ENCODE results near the gene ZBTB45. TPM values are rescaled to one million over a fixed set of nuclear protein-coding genes. Genes with fewer than 3 reads are reported as not detected.

Gene ZBTB45
- total and polyA plus RNA-seq, 9 of the 15 experiments (the other 6 are each of a cell fraction or from before 2014, with no cell fraction given) = 0.08 to 16.1 (median 1.8) TPM

GRCh38 chr19:58536852-58537798, 17.5 kb upstream of the ZBTB45 start:
- no peaks in the 10 kb centered on the region for H4K20me1 ChIP-seq (replicated peaks; ENCODE audit: control insufficient read depth, insufficient read depth, low read length)
- 38% methylated on average over 7 of the region's 8 CpGs for WGBS (ENCODE audit: insufficient coverage, low coverage, missing lambda C conversion rate)
- H3K36me3 ChIP-seq (ENCODE audit: control insufficient read depth, insufficient read depth, low read length) = no peaks in the 10 kb centered on the region
- no peaks in the 10 kb centered on the region; a peak in 1 of 5 replicates for H3K27me3 ChIP-seq (ENCODE audit: control insufficient read depth in 2 of 2, insufficient read depth in 2 of 2, low read length in 2 of 2)
- FAIRE-seq (no peak), DNase-seq (ENCODE audit: extremely low read depth in 1 of 4, low spot score in 3 of 4) (no peak), ATAC-seq (peak; percentile 72)
- in situ Hi-C loops (cut with MboI) = no loop called here
- no peaks in the 10 kb centered on the region for H3K9me1 ChIP-seq (ENCODE audit: control insufficient read depth, insufficient read depth, low read length)
- intact Hi-C loops (cut with micrococcal nuclease) = no loop called here
- H3K79me2 ChIP-seq (ENCODE audit: control insufficient read depth, insufficient read depth, low read length) = no peaks in the 10 kb centered on the region
- no peak overlapping the region for H3K27ac ChIP-seq (ENCODE audit: extremely low read depth, low read depth, low read length)
- H2AFZ ChIP-seq (ENCODE audit: low read depth, low read length) = no peak overlapping the region
- peaks cover 0 to 10% of the 10 kb centered on the region in 2 experiments; a peak in 2 of 5 replicates for H3K4me1 ChIP-seq (replicated peaks in 1 of 2; ENCODE audit: control insufficient read depth in 2 of 2, insufficient read depth in 2 of 2, low read length in 2 of 2)
- no peaks in the 10 kb centered on the region for H3K9me3 ChIP-seq (replicated peaks; ENCODE audit: control insufficient read depth, insufficient read depth, low read depth, low read length)
- POLR2A ChIA-PET = no interaction called here
- TF ChIP-seq XRCC3 (IDR thresholded peaks at IDR 0.05) = no peak
- TF ChIP-seq SMAD1 (IDR thresholded peaks at IDR 0.05; ENCODE audit: low read depth, low read length, partially characterized antibody) = no peak
- TF ChIP-seq CEBPG (CRISPR knock-in tag; IDR thresholded peaks at IDR 0.05) = peak; percentile 52
- TF ChIP-seq CEBPG (tag; conservative IDR thresholded peaks at IDR 0.05 in 1 of 2, IDR thresholded peaks at IDR 0.05 in 1 of 2) = no peak
- H3K4me2 ChIP-seq (ENCODE audit: insufficient read depth, low read length) = no peak overlapping the region
- no peak overlapping the region for H3K4me3 ChIP-seq
- no TSS peak for BruUV-seq (replicated peaks)
- no peak overlapping the region for H3K9ac ChIP-seq (ENCODE audit: insufficient read depth in 1 of 2, low read depth in 2 of 2, low read length in 2 of 2)
- CTCF ChIA-PET (ENCODE audit: low intra/inter-chr PET ratio) = no interaction called here

DNA sequence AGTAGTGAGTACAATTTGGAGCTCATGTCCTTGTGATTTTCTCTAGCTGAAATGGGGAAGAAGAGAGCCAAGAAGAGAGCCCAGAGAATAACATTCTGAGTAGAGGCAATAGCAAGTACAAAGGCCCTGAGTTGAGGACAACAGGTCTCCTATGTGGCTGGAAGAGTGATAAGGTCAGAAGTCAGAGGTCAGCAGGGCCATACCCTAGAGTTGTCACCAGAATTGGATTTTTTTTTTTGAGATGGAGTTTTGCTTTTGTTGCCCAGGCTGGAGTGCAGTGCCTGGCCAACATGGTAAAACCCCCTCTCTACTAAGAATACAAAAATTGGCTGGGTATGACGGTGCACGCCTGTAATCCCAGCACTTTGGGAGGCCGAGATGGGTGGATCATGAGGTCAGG, 16.2 kb upstream of the ZBTB45 start:
- peaks cover 0 to 5% of the 10 kb centered on the region in 2 experiments; a peak in 1 of 5 replicates for H3K27me3 ChIP-seq (ENCODE audit: control insufficient read depth in 2 of 2, insufficient read depth in 2 of 2, low read length in 2 of 2)
- DNase-seq (ENCODE audit: extremely low read depth in 1 of 4, low spot score in 3 of 4) (no peak), ATAC-seq (no peak), FAIRE-seq (no peak)
- no peaks in the 10 kb centered on the region for H3K9me3 ChIP-seq (replicated peaks; ENCODE audit: control insufficient read depth, insufficient read depth, low read depth, low read length)
- H2AFZ ChIP-seq (ENCODE audit: low read depth, low read length) = no peak overlapping the region
- POLR2A ChIA-PET = no interaction called here
- peaks cover 0 to 10% of the 10 kb centered on the region in 2 experiments; a peak in 2 of 5 replicates for H3K4me1 ChIP-seq (replicated peaks in 1 of 2; ENCODE audit: control insufficient read depth in 2 of 2, insufficient read depth in 2 of 2, low read length in 2 of 2)
- WGBS (ENCODE audit: insufficient coverage, low coverage, missing lambda C conversion rate) = 77% methylated on average over 3 of the region's 3 CpGs
- H3K36me3 ChIP-seq (ENCODE audit: control insufficient read depth, insufficient read depth, low read length) = no peaks in the 10 kb centered on the region
- no peaks in the 10 kb centered on the region for H3K79me2 ChIP-seq (ENCODE audit: control insufficient read depth, insufficient read depth, low read length)
- CTCF ChIA-PET (ENCODE audit: low intra/inter-chr PET ratio) = no interaction called here
- BruUV-seq (replicated peaks) = no TSS peak
- H3K4me3 ChIP-seq = no peak overlapping the region
- in situ Hi-C loops (cut with MboI) (no loop called here), intact Hi-C loops (cut with micrococcal nuclease) (no loop called here)
- TF ChIP-seq NR2C1 (IDR thresholded peaks at IDR 0.05) (peak; percentile 68), NR2C1 (tag; IDR thresholded peaks at IDR 0.05) (peak; percentile 58), MTA2 (IDR thresholded peaks at IDR 0.05; ENCODE audit: low read depth) (no peak), NEUROD1 (IDR thresholded peaks at IDR 0.05; ENCODE audit: borderline replicate concordance, low read depth, low read length, partially characterized antibody) (no peak), ZNF140 (CRISPR knock-in tag; IDR thresholded peaks at IDR 0.05) (no peak), TBL1XR1 (IDR thresholded peaks at IDR 0.05; ENCODE audit: low read length in 2 of 2) (no peak), CBX8 (IDR thresholded peaks at IDR 0.05; ENCODE audit: borderline replicate concordance, extremely low read depth, low read depth, low read length, poor library complexity, severe bottlenecking) (no peak)
- no peaks in the 10 kb centered on the region for H4K20me1 ChIP-seq (replicated peaks; ENCODE audit: control insufficient read depth, insufficient read depth, low read length)
- H3K9me1 ChIP-seq (ENCODE audit: control insufficient read depth, insufficient read depth, low read length) = no peaks in the 10 kb centered on the region
- no peak overlapping the region for H3K27ac ChIP-seq (ENCODE audit: extremely low read depth, low read depth, low read length)
- no peak overlapping the region for H3K9ac ChIP-seq (ENCODE audit: insufficient read depth in 1 of 2, low read depth in 2 of 2, low read length in 2 of 2)
- H3K4me2 ChIP-seq (ENCODE audit: insufficient read depth, low read length) = no peak overlapping the region

Data from K562 (cell line).